Vein endothelial cell (primary cell): ENCODE results near the gene CCL24. TPM values are rescaled to one million over a fixed set of nuclear protein-coding genes. Genes with fewer than 3 reads are reported as not detected.

Experiments used
- total RNA-seq: library from RNA; depleted of rRNA; stranded (reverse); fragments of >200 nt; gene quantifications from 2 replicates; pipeline ENCODE4 v1.2.3, GENCODE V29; 2012

The CCL24 gene, protein sequence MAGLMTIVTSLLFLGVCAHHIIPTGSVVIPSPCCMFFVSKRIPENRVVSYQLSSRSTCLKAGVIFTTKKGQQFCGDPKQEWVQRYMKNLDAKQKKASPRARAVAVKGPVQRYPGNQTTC
- total RNA-seq = not detected in 2 replicates

DNA sequence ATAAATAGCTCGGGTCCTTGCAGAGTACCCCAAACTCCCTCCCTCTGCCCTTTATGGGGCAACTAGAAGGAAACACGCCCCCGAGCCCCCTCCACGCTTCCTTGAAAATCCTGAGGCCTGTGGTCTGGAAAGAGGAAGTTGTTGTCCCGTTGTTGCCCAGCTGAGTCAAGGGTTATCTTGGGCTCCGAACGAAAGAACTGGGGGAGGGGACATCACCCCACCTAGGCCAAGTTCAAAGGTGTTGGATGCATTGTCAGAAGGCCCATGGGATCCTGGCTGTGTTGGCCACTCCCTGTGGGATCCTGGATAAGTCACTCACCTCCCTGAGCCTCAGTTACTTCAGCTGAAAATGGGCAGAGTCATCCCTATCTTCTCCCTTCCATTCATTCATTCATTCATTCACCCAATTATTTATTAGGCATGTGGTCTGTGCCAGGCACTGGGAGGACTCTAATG, at the start of gene CCL24:
Gene CCL24, minus strand, starts transcription at position 26 of the 456 bp plus-strand sequence. CDS start 91 bp downstream, outside the sequence.

DNA sequence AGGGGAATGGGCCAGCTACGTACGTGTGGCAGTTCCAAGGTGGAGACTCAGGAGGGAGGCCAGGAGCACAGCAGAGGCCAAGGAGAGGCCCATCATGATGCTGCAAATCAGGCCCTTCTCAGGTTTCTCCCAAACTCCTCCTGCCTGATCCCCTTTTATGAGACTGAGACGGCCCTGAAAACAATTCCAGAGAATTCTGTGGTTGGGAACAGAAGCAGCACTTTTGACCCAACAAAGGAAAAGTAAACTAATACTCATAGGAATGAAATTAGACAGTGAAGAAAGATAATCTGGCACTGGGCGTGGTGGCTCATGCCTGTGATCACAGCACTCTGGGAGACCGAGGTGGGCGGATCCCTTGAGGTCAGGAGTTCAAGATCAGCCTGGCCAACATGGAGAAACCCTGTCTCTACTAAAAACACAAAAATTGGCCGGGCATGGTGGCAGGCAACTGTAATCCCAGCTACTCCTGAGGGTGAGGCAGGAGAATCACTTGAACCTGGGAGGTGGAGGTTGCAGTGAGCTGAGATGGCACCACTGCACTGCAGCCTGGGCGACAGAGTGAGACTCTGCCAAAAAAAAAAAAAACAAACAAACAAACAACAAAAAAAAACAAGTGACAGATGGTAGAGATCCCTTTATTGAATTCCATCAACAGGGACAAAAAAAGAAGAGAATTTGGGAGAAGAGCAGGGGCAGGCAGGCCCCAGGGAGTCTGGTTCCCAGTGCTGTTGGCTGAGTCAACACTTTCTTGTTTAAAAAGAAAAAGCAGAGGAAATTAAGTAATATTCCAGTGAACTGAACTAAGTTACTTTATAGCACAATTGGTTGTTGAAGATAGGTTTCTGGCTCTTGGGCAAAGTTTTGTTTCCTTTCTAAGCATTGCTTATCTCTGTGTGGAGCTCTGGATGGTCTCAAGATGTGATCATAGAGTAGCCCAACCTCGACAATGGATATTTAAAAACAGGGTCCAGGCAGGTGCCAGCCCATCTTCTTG, 41.2 kb downstream of the CCL24 start, which contains the start of gene CCL26:
Gene CCL26, minus strand, starts transcription at position 131 of the 997 bp plus-strand sequence. Its CDS starts 35 bp downstream, at position 96.

Other genes starting within 250 kb of the CCL24 start
- 37.1 and 44.7 TPM in 2 replicates for gene HIP1, start 74.9 kb downstream of the CCL24 start, total RNA-seq
- not detected in 2 replicates for gene CCL26, start 41.6 kb downstream of the CCL24 start, total RNA-seq
- gene RHBDD2, start 65.2 kb upstream of the CCL24 start, total RNA-seq = 26.8 and 36.3 TPM in 2 replicates
- gene POR, start 101.3 kb upstream of the CCL24 start, total RNA-seq = 47.0 and 52.9 TPM in 2 replicates
- gene TMEM120A, start 180.8 kb upstream of the CCL24 start, total RNA-seq = 19.7 and 33.0 TPM in 2 replicates
- gene STYXL1, start 234.2 kb upstream of the CCL24 start, total RNA-seq = 31.0 and 32.3 TPM in 2 replicates
- 43.3 and 56.2 TPM in 2 replicates for gene MDH2, start 234.3 kb upstream of the CCL24 start, total RNA-seq